OCI-LY7 (cell line): ENCODE data around the gene AKAP13. TPM values are rescaled to one million over a fixed set of nuclear protein-coding genes. Genes with fewer than 3 reads are reported as not detected.

Source experiments
- BruUV-seq: library from RNA; stranded (reverse); fragments of 400-500 nt; replicated peaks from 2 replicates; lab custom pipeline; 2021; lab: Mats Ljungman, UMichigan
- CTCF ChIA-PET: fragments of 300-600 bp; sonication (Branson Sonifier 250); formaldehyde crosslinking; loops from one replicate; lab custom pipeline; 2022; ENCODE audit warnings: antibody characterized with exemption; ENCODE audit not compliant: unreplicated experiment; lab: Charles Lee
- POLR2A ChIA-PET: fragments of 300-600 bp; sonication (Branson Sonifier 250); formaldehyde crosslinking; loops from one replicate; lab custom pipeline; 2022; ENCODE audit warnings: antibody characterized with exemption; lab: Charles Lee
- DNase-seq: peaks from one replicate; pipeline ENCODE4 v3.0.0-alpha.2; 2015; ENCODE audit warnings: low spot score
- H2AFZ ChIP-seq: fragments of 200-600 bp; sonication (generic), shearing (Covaris generic); 2 replicates; pipeline ENCODE4 v1.6.1; 2014; ENCODE audit warnings: mild to moderate bottlenecking, antibody characterized with exemption, low read length, moderate library complexity
- H3K27ac ChIP-seq: fragments of 200-600 bp; sonication (generic); 2 replicates; pipeline ENCODE4 v1.5.1; 2014; ENCODE audit warnings: mixed run types, low read depth, mild to moderate bottlenecking, moderate library complexity, low read length, inconsistent platforms; ENCODE audit not compliant: poor library complexity, severe bottlenecking
- H3K36me3 ChIP-seq: fragments of 200-600 bp; sonication (generic); 2 replicates; pipeline ENCODE4 v1.6.1; 2014; ENCODE audit warnings: mild to moderate bottlenecking, antibody characterized with exemption, low read length, moderate library complexity, mixed read lengths; ENCODE audit not compliant: insufficient read depth
- H3K4me1 ChIP-seq: fragments of 200-600 bp; sonication (generic); 2 replicates; pipeline ENCODE4 v1.5.1; 2014; ENCODE audit warnings: mild to moderate bottlenecking, low read length; ENCODE audit not compliant: insufficient read depth, poor library complexity, severe bottlenecking
- H3K4me2 ChIP-seq: fragments of 200-600 bp; sonication (generic); 2 replicates; pipeline ENCODE4 v1.6.1; 2014; ENCODE audit warnings: mild to moderate bottlenecking, low read length
- H3K4me3 ChIP-seq: fragments of 200-600 bp; sonication (generic); 2 replicates; pipeline ENCODE4 v1.5.1; 2014; ENCODE audit warnings: mild to moderate bottlenecking, low read depth, low read length; ENCODE audit not compliant: poor library complexity, severe bottlenecking
- H3K79me2 ChIP-seq: fragments of 200-600 bp; sonication (generic); 2 replicates; pipeline ENCODE4 v1.6.1; 2016; ENCODE audit warnings: low read depth, mild to moderate bottlenecking, low read length, moderate library complexity, mixed read lengths; ENCODE audit not compliant: insufficient read depth
- H3K9me2 ChIP-seq: fragments of 200-600 bp; sonication (generic); 2 replicates; pipeline ENCODE4 v1.6.1; 2016; ENCODE audit warnings: mild to moderate bottlenecking, low read length, mixed read lengths; ENCODE audit not compliant: insufficient read depth
- H3K9me3 ChIP-seq: fragments of 200-600 bp; sonication (generic); 2 replicates; pipeline ENCODE4 v1.6.1; 2014; ENCODE audit warnings: mild to moderate bottlenecking, mixed run types, low read length, mixed read lengths
- H4K20me1 ChIP-seq: fragments of 200-600 bp; sonication (generic); 2 replicates; pipeline ENCODE4 v1.6.1; 2014; ENCODE audit warnings: mild to moderate bottlenecking, antibody characterized with exemption, low read length, moderate library complexity, mixed read lengths; ENCODE audit not compliant: insufficient read depth
- CTCF ChIP-seq: fragments of 200-600 bp; sonication (generic); conservative IDR thresholded peaks from 2 replicates; pipeline ENCODE4 v1.5.1; 2014; ENCODE audit warnings: mild to moderate bottlenecking, antibody characterized with exemption, low read length, moderate library complexity, mixed read lengths
- EZH2phosphoT487 ChIP-seq: fragments of 200-600 bp; sonication (generic); IDR thresholded peaks from 2 replicates; pipeline ENCODE4 v1.6.1; 2018; ENCODE audit warnings: low read depth, borderline replicate concordance, mild to moderate bottlenecking, mixed run types, antibody characterized with exemption, low read length, moderate library complexity, mixed read lengths
- intact Hi-C: fragments of 100-400 bp; cut with micrococcal nuclease; formaldehyde crosslinking; loops from one replicate; pipeline ENCODE4 v1.10.0; 2022; ENCODE audit not compliant: unreplicated experiment
- total RNA-seq, 2 experiments: library from RNA; depleted of rRNA in 1 of 2; stranded (reverse); fragments of >200 nt in 1 of 2; shearing (Covaris generic) in 1 of 2; gene quantifications; 2 replicates each; pipeline ENCODE4 v1.2.3, GENCODE V29; 2014 to 2022

Gene AKAP13
- total RNA-seq, 2 experiments from 2014 or later = 140 to 250 TPM

GRCh38 chr15:85578941-85579701, 198.7 kb downstream of the AKAP13 start:
- POLR2A ChIA-PET = interaction anchor here (0.6 to 1.3 kb wide), 2 partner anchors 24 to 51 kb away, joined by 4 to 6 read pairs; no protein-coding TSS in a partner anchor
- Histone ChIP-seq H4K20me1 (peaks cover 9% of the 10 kb centered on the region; the same call in 1 of the 2 replicates), H3K36me3 (peaks cover 79% of the 10 kb centered on the region), H3K27ac (no peak overlapping the region), H3K4me1 (peaks cover 35% of the 10 kb centered on the region), H3K4me2 (no peak overlapping the region), H3K9me2 (no peaks in the 10 kb centered on the region), H3K4me3 (no peak overlapping the region), H3K9me3 (no peaks in the 10 kb centered on the region), H3K79me2 (peaks cover 33% of the 10 kb centered on the region), H2AFZ (no peak overlapping the region)
- intact Hi-C loops = no loop called here
- DNase-seq = no peak
- no peak for TF ChIP-seq CTCF
- no peak for TF ChIP-seq EZH2phosphoT487
- no TSS peak for BruUV-seq
- CTCF ChIA-PET = no interaction called here

- H2AFZ ChIP-seq = no peak overlapping the region
- no peak overlapping the region for H3K4me3 ChIP-seq
- DNase-seq = no peak
- peaks cover 45% of the 10 kb centered on the region for H3K4me1 ChIP-seq
- TSS peak; percentile 52 for BruUV-seq
- CTCF ChIA-PET = no interaction called here
- peaks cover 77% of the 10 kb centered on the region for H3K36me3 ChIP-seq
- H3K27ac ChIP-seq = no peak overlapping the region
- H3K79me2 ChIP-seq = peaks cover 44% of the 10 kb centered on the region
- TF ChIP-seq EZH2phosphoT487 = no peak
- peak; percentile 41; the same call in 1 of the 2 replicates for TF ChIP-seq CTCF
- H3K9me3 ChIP-seq = no peaks in the 10 kb centered on the region
- intact Hi-C loops = loop anchor here (5.0 kb wide), 3 partner anchors 73 to 198 kb away; partner anchors contain the start of gene AKAP13
- no peaks in the 10 kb centered on the region for H3K9me2 ChIP-seq
- POLR2A ChIA-PET = interaction anchor here (1.2 kb wide), 1 partner anchor 74 kb away, joined by 4 read pairs; no protein-coding TSS in a partner anchor
- no peak overlapping the region for H3K4me2 ChIP-seq
- peaks cover 14% of the 10 kb centered on the region; the same call in 1 of the 2 replicates for H4K20me1 ChIP-seq
Measured at GRCh38 chr15:85579957-85580694, 199.7 kb downstream of the AKAP13 start.
